Measurements from ENCODE around the gene SLC1A2.

SLC1A2 gene

DNA sequence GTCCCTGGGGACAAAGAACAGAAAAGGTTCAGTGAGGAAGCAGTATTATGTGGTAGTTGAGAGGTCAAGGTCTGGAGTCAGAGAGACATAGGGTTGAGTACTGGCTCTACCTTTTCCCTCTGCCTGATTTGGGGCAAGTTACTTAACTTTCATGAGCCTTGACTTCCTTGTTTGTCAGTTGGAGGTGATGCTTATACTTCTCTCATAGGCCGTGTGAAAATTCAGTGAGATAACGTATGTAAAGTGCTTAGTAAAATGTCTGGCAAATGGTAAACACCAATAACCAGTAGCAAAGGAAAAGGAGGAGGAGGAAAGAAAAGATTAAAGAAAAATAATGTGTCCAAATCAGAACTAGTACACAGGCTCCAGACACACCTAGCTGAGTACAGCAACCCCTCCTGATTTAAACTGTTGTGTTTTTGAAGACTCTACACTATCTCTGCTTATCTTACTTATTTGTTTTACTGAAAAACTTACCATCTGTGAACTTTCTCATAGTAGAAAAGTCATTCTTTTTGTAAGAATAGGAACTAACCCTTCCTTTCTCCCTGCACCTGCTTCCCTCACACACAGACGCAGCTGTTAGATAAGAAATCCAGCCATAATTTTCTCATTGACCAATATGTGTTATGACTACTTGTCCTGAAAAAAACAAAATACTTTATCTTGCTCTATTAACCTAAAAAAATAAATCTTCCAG, 153.5 kb downstream of the SLC1A2 start:
- no peak for DNase-seq

DNA sequence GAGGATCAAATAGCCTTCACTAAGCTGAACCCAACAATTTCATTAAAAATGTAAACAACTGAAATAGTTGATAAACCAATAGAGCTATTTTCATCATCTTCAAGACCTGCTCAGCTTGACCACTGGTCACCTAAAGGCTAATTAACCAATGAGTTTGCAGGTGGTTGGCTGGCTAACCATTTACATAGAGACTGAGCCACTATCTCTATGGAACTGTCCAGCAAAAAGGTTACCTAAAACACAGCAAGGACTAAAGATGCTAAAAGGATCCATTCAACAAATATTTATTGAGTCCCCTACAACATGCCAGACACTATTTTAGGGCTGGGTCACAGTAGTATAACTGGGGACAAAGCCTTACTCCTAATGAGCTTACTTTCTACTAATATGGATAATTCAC, 156.6 kb downstream of the SLC1A2 start:
- DNase-seq: no peak

DNA sequence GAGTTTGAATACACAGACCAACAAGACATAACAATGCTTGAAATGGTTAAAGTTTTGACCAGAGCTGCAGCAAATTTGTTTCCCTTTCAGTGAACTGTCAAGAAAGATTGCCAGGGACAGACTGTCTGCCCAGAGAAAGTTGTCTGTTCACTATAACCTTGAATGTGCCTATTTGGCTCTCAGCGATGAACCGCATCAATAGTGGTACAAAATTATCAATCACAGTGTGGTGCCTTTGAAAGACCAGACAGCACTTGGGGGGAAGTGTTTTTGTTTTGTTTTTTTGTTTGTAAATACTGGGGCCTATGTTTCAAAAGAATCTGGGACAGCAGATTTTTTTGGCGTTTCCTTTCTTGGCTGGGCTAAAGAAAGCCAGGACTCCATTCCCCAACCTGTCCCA, 157.3 kb downstream of the SLC1A2 start:
- DNase-seq: no peak

DNA sequence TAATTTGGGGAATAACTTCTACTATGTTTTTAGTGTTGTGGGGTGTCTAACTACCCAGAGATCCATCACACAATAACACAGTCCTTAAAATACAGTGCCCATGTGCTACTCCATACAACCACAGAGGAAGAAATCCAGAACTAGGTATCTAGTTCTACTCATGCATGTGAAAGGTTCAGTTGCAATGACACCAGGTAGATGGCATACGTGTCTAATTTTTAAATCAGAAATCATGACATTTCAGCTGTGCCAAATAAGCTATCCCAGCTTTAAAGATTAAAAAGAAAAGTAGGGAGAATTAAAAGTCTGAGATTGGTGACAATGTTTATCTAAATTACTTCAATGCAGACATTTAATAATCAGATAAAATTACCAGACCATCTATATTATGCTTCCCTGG, 158.2 kb downstream of the SLC1A2 start:
- DNase-seq: no peak

DNA sequence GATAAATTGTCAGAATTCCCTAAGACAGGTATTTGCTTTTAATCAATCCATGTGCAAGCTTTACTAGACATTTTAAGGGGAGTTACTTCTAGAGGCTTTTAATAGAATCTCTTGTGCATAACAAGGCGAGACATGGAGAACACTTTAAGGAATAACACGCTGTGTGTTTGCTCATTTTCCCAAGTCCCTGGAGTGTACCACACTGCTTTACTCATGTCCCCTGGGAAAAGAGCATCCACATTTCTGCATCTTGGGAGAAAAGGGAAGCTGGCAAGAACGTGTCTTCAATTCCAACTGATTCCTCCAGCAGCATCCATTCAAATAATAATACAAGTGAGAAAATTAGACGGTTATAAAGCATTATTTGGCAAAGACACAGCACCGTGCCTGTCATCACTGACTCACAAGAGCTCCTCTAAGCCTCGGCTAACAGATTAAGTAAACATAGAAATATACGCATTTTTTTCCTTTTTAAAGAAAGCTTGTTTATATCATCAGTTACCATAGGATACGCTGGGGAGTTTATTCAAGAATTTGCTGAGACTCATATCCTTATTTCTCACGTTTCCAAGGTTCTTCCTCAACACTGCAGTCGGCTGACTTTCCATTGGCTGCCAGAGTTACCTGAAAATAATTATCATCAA, 158.9 kb downstream of the SLC1A2 start:
- DNase-seq: no peak

DNA sequence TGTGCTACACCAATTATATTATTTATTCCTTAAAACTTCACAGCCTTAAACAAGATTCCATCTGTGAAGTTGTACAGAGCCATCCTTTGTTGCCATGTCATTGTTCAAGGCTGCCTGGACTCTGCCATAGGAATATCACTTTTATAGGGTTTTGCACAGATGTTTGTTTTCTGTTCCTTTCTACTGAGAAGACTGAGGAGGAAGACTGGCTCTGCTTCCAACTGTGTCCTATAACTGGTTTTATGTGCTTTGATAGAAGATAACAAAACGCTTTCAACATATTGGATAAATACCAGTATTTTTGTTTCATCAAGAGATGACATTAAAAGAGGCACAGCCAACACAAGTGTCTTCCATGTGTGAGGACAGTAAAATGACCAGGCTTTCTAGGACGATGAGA, 159.8 kb downstream of the SLC1A2 start:
- no peak for DNase-seq

DNA sequence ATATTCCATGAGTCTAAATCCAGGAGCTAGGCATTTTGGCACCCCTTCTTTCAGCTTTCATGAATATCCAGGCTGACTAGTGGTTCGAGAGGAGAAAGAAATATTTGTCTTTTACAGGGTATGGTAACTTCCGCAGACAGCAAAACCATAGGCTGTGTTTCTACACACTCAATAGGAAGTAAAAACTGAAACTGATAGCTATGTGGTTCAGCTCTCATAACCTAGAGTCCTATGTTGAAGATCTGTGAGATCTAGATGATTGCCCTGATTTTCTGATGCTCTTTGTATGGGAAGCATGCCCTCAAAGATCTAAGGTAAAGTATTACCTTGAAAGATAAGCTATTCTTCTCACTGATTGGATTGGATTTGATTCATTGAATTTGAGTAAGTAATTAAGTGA, 162.1 kb downstream of the SLC1A2 start:
- no peak for DNase-seq

DNA sequence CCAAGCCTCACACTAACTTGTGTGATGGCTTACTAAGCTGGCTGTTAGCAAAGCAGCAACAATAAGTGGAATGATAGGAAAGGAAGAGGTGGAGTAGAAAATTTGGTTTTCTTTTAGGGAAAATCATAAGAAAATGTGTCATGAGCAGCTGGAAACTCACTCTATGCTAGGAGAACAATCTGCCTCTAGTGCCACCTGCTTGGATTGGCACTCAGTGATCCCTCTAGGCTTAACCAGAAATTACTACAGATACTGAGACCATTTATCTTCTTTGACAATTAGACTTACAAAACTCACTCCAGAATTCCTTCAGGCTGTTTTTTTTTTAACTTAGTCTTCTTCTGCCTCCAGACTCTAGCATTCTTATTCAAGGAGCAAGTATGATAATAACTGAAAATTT, 163.1 kb downstream of the SLC1A2 start:
- no peak for DNase-seq

DNA sequence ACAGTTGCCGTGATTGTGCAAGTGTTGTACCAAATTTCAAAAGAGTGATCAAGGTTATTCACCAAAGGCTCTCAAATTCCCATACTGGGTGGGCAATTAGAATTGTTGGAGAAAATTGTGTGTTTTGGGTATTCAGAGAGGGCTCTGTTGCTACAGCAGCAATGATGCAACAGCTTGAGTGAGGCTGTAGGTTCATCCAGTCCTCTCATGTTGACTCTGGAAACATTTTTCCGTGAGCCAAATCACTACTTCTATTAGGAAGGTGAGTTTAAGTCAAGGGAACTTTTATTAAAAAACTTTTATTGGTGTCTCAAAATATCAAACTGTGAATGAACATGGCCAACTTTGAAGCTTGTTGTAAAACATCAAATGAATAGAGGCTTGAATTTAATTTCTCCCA, 163.8 kb downstream of the SLC1A2 start:
- DNase-seq: no peak

DNA sequence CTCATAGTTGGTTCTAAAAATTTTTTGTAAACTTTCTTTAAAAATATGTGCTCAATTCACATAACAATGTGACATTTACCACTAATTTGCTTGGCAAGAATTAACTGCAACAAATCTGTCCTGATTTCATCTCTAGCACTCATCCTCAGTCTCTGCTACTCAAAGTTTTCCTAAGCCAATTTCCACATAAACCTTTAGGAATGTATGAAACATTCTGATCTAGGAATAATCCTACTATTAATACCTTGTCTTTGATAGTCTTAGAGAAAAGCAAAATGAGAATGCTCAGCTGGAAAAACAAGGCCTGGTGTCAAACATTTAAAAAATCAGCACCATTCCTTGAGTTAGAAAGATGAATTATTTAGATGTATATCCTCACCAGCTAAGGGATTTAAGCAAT, 166.1 kb downstream of the SLC1A2 start:
- no peak for DNase-seq

DNA sequence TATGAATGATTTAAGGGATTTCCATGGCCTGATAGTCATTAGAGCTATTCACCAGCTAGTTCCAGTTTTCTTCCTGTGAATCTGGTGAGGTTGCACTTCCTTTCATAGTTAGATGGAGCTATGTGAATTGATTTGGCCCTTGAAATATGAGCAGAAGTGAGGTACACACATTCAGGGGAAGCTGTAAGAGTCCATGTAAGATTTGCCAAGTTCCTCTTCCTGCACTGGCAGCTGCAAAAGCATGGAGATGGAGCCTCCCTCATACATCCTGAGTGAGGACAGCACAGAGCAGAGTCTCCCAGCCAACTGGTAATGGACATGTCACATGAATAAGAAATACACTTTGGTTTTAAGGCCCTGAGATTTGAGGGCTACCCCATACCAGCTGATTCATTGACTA, 168.7 kb downstream of the SLC1A2 start:
- DNase-seq: no peak

DNA sequence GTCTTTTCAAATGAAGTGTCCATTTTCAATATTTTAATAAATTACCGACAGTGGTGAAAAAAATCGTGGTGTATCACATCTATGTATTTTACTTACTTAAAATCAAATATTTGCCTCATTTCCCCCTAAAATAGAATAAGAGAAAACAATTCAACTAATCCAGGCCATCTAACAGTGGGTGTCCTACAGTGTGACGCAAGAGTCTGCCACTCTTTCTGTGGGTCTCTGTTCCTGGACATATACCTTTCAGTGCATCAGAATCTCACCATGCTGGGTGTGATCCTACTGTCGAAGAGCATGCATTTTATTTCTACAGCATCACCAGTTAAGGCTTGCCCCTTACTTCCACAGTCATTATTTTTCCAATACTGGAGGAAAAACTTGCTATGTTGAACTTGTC, 169.2 kb downstream of the SLC1A2 start:
- DNase-seq: no peak

DNA sequence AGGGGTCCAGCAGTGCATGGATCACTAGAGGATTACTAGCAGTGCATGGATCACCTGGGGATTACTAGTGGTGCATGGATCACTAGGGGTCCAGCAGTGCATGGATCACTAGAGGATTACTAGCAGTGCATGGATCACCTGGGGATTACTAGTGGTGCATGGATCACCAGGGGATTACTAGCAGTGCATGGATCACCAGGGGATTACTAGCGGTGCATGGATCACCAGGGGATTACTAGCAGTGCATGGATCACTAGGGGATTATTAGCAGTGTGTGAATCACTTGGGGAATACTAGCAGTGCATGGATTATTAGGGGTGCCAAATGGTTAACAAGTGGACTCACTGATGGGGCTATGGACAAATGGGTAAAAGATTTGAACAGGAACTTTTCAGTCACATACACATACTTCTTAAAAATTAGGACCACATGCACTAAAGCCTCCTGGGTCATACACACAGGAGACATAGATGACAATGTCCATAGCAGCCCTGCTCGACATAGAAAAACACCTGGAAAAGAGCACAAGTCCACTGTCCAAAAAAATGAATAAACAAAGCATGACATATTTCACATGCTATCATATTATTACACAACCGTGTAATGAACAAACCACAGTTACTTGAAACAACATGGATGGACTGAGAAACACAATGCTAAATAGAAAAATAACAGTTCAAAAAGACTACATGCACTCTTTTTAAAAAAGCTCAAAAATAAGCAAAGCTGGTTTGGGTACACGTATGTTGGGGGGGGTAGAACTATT, 170.6 kb downstream of the SLC1A2 start:
- DNase-seq: no peak

DNA sequence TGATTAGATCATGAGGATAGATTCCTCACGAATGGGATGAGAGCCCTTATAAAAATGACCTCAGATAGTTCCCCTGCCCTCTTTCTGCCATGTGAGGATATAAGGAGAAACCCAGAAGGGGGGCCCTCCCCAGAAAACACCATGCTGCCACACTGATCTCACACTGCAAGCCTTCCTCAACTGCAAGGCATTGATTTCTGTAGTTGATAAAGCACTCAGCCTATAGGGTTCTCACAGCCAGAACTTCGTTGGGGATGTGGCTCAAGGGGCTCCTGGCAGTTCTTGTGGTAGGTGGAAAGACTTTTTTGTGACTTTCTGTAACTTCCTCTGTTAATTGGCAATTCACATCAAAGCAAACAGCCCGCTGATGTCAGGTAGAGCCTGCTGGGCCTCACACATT, 171.5 kb downstream of the SLC1A2 start:
- no peak for DNase-seq

DNA sequence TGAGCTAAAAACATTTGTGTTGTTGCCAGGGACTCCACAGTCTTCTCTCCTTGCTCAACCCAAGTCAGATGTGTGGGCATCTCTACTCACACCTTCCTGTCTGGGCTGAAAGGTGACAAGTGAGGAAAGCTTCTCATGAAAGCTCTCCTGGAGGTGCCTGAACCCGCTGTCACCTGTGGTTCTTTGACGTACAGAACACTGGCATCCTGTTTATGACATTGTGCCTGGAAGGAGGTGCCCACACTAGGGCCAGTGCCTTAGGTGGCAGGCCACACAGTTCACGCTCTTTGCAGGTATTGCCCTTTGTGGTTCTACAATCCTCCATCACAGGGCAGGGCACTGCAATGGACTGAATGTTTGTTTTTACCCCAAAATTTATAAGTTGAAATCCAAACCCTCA, 171.9 kb downstream of the SLC1A2 start:
- DNase-seq: no peak

DNA sequence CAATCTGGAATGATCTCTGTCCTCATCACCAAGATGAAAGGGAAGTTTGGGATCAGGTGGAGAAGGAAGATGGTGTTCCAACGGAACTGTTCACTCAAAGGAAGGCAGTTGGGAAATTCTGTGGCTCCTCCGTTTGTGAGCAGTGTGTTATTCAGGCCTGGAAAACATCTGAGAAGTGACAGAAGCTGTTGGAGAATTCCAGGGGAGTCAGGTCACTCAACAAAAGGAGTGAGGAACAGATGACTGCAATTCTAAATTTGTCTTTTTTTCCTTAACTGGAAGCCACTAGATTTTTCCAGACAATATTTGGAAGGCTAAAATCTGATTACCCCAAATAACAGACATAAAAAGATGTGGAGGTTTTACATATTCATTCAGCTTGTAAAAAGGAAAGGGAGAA, 172.6 kb downstream of the SLC1A2 start:
- no peak for DNase-seq

DNA sequence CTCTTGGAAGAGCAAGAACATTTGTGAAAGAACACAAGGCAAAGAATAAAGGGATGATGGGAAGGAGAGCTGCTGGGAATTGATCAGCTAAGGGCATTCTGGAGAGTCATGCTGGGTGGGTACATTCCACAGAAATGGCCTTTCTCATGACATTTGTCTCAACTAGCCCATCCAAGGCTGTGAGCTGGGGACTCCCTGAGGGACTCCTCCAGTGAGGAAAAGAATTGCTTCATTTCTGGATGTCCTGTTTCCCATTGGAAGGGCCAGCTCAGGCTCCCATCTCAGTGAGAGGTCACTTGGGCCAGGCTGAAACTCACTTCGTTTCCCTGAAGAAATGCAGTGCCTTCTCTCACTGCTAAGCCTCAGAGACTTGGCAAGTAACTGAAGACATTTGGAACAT, 173.6 kb downstream of the SLC1A2 start:
- no peak for DNase-seq

DNA sequence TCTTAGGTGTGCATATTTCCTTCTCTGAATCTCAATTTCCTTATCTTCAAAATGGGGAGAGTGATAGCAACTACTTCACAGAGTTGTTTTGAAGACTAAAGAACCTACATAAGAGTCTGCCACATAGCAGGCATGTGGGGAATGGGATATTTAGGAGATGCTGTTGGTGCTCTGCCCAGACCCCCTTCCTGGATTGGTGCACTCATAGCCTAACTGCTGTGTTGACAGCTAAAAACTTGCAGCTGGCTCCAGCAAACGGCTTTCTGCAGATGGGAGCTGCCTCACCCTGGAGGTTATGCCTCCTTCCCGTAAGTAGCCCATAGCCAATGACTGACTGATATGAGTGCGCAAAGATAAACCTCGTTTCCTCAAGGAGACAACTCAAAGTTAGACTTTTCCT, 174.3 kb downstream of the SLC1A2 start:
- no peak for DNase-seq

DNA sequence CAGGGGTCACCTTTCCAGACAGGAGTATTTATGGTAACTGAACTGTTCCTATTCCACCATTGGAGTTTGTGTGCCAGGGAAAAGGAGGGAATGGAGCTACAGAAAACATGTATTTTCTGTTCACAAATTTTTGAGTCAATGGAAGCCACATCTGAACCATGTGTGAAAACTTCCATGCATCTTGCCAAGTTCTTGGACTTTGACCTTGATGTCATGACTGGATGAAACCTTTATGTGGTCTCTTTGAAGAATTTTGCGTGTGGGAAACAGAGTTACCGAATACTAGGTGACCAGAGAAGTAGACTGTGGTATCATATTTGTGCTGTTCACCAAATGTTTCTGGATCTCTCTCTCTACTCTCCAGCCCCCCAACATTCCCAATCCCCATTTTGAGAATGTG, 175.6 kb downstream of the SLC1A2 start:
- DNase-seq: no peak

DNA sequence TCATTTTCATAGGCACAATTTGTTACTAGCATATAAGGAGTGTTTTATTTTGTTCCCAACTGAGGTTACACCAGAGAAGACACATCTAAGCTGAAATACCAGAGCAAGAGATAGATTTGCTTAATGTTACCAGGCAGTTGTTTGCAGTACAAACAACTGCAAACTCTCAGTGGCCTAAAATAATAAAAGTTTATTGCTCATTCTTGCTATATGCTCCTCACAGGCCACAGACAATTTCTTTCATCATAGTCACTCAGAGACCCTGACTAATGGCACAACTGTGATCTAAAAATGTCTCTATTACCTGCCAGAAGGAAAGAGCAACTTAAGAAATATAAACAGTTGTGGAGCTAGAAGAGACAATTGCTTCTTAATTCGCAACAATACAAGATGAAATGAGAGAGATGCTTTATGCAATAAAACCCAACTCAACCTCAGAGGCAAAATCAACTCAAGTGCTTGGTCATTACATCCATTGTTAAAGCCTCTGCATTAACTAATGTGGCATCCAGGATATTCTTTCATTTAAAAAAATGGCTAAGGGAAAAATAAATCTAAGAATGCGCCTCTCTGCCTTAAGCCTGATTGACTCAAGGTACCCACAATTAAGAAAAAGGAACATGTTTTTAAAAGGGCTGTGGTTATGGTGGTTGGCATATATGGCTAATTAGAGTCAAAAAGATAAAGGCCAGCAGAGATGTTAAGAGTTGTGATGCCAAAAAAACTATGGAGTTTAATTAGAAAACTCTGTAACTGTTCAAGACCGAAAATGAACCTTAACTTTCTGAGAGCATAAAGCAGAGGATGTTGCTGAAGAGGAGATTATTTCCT, 176.7 kb downstream of the SLC1A2 start:
- no peak for DNase-seq

DNA sequence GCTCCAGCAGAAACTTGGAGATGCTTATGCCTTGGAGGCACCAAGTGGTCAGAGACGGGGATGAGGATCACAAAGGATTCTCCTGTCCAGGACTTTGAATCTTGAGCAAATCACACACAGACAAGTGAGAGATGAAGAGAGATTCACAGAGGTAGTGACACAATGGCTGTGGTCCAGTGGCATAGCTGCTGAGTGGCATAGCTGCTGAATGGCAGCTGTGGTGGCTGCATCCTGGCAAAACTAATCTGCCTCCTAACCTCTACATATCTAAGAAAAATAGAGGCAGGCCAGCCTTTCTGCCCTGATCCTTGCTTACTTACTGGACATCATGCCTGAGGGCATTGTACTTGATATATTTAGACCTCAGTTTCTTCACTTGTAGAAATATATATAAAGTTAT, 177.8 kb downstream of the SLC1A2 start:
- no peak for DNase-seq

DNA sequence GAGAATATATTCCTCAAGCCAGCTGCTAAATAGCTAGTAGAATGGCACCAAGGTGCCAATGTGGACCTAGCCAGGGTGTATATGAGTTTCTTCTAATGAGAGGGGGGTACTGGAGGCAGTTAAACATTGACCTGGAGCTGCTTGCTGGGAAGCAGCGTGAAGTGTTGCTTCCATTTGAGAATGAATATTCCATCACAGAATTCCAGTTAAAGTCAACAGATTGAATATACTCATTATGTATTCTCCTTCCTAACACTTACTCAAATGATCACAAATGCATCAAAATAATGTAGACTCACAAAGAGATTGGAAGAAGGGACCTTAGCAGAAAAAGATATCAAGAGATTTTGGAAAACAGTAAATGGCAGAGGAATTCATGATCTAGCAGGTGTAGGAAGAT, 178.3 kb downstream of the SLC1A2 start:
- DNase-seq: no peak

DNA sequence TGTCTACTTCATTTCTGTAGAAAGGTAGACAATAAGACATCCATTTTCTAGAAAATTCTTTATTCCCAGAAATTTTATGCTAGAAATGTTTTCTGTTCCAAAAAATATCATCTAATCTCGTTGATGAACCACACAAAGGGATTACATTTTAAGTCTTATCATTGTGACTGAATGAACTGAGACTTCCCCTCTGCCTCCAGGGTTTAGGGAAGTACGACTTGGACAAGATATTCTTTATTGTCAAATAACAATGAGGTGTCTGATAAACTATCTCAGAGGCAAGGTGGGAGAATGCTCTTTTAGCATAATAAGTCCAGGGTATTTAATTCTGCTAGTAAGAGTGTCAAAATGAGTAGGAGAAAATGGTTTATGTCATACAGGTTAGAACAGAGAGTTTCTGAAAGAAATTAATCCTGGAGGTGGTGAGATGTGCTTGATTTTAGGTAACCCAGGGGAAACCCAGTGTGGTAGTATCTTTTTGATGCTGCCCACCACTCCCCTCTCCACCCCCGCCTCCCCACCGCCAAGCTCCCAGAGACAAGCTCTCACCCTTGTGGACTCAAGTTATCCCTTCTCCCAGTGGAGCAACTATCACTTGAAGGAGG, 179.8 kb downstream of the SLC1A2 start:
- DNase-seq: no peak
